Prostate gland (tissue), 2 donors: ENCODE measurements around the gene SASS6.

Source experiments
- POLR2A ChIP-seq: fragments of 450-650 bp; IDR thresholded peaks from one replicate; pipeline ENCODE4 v1.6.1; 2016; ENCODE audit warnings: antibody characterized with exemption, mild to moderate bottlenecking
- POLR2AphosphoS5 ChIP-seq: sonication (generic); formaldehyde crosslinking; IDR thresholded peaks from one replicate; pipeline ENCODE4 v1.6.1; 2017; ENCODE audit warnings: antibody characterized with exemption
- TF ChIP-seq, protein P1 (sequence below), 4 experiments: fragments of 200-600 bp in 2 of 4; fragments of 450-650 bp in 2 of 4; sonication (generic) in 2 of 4; IDR thresholded peaks; 1 replicate in 3 of 4; 2 replicates in 1 of 4; pipeline ENCODE4 v1.5.1; 2016 to 2019; ENCODE audit warnings: antibody characterized with exemption in 4 of 4, mild to moderate bottlenecking in 2 of 4, moderate library complexity in 2 of 4

- TF ChIP-seq, protein P1, sequence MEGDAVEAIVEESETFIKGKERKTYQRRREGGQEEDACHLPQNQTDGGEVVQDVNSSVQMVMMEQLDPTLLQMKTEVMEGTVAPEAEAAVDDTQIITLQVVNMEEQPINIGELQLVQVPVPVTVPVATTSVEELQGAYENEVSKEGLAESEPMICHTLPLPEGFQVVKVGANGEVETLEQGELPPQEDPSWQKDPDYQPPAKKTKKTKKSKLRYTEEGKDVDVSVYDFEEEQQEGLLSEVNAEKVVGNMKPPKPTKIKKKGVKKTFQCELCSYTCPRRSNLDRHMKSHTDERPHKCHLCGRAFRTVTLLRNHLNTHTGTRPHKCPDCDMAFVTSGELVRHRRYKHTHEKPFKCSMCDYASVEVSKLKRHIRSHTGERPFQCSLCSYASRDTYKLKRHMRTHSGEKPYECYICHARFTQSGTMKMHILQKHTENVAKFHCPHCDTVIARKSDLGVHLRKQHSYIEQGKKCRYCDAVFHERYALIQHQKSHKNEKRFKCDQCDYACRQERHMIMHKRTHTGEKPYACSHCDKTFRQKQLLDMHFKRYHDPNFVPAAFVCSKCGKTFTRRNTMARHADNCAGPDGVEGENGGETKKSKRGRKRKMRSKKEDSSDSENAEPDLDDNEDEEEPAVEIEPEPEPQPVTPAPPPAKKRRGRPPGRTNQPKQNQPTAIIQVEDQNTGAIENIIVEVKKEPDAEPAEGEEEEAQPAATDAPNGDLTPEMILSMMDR (IDR thresholded peaks at IDR 0.05), result no peak
- TF ChIP-seq POLR2A (no peak), POLR2AphosphoS5 (no peak)
These were observed 2.1 kb upstream of the SASS6 start for GRCh38 chr1:100134872-100135271.
